ENCODE data around the gene BMP7.

The BMP7 gene

DNA sequence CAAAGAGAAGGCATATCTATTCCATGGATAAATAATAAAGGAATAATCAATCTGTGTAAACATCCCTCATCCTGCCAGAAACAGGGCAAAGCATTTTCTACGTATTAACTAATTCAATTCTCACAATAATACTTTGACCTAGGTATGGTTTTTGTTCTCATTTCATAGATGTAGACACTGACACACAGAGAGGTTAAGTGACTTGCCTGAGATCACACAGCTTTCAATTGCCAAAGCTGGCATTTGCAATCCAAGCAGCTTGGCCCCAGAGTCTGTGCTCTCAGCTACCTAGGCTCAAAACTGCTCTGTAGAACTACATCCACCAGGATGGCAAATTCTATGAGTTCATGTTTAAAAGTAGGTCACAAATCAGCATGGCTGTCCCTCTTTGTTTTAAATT is 124.9 kb downstream of the BMP7 start:
- no peak for DNase-seq

DNA sequence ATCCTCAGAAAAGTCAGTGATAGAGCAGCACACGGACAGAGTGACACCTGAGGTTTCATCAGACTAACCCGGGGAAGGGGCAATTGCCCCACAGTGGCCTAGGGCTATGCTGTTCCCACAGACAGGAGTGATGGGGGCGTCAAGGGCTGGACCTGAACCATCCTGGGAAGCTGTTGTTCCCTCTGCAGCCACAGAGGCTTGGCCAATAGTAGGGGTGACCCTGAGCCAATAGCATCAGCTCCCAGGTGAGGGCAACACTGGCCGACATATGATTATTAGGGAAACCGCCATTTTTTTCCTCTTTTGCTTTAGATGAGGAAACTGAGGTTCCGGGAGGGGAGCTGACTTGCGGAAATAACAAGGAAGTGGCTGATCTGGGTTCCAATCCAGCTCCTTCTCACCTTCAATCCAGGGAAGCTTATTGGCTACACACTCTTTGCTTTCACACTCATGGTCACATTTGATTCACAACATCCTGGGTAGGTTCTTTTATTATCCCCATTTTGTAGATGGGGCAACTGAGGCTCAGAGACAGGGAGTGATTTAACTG is 126.0 kb downstream of the BMP7 start:
- DNase-seq = no peak

DNA sequence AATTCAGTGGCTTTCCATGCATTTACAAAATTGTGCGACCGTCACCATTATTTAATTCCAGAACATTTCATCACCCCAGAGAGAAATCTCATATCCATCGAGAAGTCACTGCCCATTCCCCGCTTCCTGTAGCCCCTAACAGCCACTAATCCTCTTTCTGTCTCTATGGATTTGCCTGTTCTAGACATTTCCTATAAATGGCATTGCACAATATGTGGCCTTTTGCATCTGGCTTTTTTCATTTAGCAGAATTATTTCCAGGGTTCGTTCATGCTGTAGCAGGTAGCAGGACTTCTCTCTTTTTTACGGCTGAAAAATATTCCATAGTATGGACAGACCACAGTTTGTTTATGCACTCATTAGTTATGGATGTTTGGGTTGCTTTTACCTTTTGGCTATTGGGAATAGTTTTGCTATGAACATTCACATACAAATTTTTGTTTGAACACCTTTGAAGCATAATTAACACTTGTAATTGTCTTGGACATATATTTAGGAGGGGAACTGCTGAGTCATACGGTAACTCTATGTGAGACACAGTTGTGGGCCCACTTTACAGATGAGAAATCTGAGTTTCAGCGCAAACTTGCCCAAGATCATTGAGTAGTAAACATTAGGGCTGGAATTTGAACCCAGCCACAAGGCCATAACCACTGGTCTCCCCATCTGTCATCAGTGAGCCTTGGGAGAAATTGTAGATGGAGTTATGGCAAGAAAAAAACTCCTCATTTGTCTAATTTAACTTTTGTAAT is 126.9 kb downstream of the BMP7 start:
- no peak for DNase-seq

DNA sequence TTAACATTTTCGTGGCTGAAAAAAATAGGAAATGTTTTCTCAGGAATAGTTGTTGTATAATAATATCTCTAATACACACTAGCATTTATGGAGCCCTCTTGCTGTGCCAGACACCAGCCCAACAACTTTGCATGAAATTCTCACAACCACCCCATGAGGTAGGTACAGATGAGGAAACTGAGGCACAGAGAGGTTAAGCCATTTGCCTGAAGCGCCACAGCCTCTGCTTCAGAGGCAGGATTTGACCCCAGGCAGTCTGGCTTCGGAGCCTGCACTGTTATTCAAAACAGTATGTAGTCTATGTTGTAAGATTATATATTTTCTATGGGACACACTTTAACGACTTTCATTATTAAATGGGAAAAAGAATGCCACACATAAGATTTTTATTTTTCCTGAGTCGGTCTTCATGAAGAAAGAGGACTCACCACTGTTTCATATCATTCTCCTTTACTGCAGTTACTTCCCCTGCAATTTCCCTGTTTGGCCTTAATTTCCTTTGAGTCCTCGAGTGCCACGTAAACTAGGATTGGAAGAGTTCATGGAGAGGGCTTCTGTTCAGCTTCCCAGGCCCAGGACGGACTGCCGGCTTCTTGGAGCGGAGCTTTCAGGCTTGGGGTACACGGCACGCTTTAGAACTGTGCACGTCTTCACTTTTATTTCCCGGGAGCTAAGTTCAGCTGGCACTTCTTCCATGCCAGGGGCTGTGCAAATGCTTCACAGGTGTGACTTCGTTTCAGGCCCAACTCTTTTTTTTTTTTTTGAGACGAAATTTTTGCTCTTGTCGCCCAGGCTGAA is 128.0 kb downstream of the BMP7 start:
- DNase-seq = no peak

DNA sequence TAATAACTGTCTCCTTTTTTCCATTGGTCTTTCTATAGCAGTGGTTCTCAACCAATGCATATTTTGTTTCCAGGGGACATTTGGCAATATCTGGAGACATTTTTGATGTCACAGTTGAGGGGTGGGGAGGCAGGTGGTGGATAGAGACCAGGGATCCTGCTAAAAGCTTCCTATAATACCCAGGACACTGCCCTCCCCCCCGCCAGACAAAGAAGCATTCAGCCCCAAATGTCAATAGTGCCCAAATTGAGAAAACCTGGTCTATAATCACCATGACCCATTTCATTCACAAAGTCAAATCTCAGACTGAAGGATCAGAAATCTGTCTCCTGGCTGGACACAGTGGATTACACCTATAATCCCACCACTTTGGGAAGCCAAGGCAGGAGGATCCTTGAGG is 128.8 kb downstream of the BMP7 start:
- no peak for DNase-seq

DNA sequence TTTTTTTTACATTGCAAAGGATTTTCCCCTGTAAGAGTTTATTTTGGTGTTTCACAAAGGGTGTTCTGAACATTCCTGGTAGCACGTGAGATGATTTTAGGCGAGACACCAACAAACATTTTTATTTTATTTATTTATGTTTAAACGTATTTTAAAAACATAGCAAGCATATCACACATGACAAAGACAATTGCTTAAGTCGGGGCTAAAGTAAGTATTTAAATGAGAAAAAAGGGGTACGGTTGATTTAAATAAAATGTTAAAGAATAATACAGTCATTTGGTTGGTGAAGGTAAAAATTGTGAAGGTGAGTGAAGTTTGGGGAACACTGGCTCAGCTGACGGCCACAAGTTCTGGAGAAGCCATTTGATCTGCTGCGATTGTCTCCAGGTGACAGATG is 129.7 kb downstream of the BMP7 start:
- DNase-seq = no peak

DNA sequence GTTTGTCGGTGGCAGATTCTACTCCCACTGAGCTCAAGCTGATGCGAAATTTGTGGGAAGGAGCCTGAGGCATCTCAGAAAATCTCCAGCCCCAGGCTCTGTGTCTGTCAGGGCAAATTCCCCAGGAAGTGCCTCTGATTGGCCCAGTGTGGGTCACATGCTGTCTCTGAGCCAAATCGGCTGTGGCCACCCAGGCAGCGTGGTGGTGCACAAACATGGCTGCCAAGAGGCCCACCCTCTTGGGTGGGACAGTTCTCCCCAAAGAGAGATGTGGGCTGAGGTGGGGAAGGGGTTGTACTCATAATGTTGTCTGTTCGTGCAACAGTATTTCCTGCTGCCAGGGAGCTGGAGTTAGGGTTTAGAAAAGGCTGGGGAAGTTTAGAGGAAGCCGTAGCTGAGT is 130.6 kb downstream of the BMP7 start:
- no peak for DNase-seq

DNA sequence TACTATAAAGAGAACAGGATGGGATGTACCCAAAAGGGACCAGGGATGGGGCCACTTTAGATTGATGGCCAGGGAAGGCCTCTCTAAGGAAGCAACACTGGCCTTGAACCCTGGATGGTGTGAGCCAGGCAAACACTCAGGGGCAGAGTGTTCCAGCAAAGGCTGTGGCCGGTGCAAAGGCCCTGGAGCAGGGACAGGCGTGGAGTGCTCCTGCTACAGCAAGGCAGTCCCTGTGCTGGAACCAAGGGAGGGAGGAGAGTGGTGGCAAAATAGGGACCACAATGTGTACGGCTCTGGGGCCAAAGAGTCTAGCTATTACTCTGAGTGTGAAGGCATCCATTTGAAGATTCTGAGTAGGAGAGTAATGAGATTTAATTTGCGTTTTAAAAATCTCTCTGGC is 131.6 kb downstream of the BMP7 start:
- no peak for DNase-seq

DNA sequence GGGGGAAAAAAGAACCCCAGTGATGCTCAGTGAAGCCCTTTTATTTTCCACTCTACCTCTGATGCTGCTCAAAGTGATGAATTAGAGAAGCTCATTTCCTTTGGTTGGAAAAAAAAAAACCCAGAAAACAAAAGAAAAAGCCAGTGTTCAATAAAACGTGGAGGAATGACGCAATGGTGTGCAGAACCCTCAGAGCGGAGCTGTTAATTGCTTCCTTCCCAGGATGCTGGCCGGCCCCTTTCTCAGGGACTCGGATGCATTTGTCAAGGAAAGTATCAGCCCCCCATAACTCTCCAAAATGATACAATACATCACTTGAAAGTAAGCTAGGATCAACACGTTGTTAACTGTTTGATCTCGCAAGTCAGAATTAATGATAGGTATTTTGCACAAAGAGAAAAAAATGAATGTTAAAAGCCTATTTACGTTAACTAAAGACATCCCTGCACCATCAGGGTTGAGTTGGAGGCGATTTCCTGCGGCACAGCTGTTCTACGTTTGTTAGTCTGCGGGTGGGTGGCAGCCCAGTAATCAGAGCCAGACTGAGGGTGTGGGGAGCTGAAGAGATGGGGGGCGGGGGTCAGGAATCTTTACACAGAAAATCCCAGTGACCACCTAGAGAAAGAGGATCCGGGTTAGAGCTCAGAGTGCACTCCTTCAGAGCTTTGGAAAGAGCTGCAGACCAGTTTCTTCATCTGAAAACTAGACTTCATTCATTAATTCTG is 132.4 kb downstream of the BMP7 start:
- no peak for DNase-seq

DNA sequence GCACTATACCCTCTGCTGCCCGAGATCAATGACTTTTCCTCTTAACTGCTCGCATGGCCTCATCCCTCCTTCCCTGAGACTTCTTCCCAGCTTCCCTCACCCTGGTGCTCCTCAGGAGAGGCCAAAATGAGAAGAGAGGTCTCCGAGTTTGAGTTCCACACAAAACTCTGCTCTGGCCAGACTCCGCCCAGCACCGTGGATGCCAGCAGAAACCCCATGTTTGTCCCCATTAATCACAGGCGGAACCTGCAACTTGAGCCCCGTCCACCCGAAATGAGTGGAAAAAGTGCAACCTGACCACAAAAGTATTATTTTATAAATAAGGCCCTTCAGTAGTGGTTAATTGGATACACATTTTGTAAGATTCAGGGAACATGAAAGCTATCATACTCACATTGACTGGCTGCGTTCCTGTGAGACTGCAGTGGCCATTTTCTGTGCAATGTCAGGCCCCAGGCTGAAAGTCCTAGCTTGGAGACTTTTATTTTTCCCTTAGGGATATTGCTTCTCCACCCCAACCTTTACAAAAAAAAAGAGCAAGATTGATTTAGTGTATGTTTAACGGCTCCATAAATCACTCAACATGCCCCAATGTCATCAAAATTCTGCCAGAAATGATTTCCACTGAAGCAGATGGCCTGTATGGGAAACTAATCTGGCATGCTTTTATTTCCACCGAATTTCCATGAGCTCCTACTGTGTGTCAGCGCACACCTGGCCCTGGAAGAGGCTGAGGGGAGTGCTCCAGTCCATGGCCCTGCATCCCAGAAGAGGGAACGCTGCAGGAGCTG is 134.6 kb downstream of the BMP7 start:
- no peak for DNase-seq

DNA sequence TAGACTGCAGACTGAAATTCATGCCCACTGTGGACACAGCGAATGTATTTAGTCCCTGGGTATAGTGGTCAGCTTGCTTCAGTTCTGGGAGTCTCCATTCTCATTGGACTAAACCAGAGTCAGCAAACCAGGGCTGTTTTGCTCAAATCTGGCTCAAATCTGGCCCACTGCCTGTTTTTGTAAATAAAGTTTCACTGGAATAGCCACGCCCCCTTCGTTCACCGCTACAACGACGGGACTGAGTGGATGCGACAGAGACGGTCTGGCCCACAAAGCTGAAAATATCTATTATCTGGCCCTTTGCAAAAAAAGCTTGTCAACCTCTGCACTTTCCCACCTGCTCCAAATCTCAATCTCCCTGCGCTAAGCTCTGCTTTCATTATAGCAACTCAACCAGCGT is 135.4 kb downstream of the BMP7 start:
- DNase-seq = no peak

DNA sequence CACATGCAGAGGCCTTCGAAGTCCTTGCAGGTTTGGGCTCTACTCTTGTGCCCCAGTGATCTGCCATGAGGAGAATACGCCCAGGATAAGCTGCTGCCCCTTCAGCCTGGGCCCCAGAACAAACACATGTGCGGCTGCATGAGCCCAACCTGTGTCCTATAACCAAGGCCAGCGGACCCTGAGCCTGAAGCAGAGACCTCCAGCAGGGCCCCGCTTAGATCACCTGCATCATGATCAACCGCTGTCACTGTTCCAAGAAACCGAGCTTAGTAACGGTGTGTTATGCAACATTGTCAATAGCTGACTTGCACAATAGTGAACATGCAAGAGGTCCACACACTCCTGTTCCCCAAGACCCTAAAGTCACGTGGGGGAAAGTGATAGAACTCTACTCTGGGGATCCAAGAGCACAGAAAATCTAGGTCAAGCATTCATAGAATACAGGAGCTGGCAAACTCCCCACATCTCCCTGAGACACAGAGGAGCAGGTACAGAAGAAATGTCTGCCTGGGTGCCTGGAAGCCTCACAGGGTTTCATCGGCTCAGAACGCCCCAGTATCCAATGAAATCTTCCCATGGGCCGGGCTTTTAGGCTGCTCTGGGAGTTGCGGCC is 136.2 kb downstream of the BMP7 start:
- no peak for DNase-seq

DNA sequence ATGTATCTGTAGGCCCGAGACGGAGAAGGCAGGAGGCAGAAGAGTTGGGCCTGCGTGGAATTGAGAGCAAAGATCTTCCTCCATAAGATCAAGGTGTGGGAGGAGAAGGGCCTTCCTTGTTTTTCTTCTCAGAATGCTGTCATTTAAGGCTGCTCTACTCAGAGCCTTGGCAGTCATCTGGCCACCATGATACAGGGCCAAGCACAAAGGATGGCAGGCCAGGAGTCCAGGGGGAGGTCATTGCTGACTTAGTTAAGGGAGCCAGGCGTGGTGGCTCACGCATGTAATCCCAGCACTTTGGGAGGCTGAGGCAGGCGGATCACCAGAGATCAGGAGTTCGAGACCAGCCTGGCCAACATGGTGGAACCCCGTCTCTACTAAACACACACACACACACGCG is 137.1 kb downstream of the BMP7 start:
- DNase-seq = no peak

DNA sequence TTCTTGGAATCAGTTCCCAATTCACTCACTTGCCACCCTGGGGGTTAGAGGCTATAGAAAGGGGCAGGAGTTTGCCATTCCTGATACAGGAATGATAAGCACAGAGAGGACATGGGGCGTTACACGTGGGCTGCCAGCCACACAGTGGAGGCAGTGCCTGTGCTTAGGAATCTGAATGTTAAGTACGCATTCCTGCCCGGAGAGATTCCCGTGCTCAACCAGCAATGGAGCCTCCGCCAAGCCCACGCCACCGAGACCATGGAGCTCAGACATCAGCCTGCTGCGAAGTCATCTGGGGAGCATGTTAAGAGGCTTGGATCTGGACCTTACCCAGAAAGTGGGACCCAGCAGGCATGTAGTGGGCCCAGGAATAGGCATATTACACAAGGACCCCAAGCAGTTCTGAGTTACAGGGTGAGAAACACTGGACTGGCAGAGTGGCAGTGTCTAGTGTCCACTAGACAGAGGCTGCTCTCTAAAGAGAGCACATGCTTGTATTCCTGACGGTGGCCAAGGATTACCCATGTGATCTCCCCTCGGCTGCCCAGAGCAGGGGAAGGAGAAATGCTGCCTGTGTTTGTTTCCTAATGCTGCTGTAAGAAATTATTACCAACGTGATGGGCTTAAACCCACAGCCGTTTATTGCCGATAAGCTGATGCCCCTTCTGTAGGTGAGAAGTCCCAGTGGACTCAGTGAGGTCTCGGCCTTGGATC is 138.2 kb downstream of the BMP7 start:
- DNase-seq = no peak

DNA sequence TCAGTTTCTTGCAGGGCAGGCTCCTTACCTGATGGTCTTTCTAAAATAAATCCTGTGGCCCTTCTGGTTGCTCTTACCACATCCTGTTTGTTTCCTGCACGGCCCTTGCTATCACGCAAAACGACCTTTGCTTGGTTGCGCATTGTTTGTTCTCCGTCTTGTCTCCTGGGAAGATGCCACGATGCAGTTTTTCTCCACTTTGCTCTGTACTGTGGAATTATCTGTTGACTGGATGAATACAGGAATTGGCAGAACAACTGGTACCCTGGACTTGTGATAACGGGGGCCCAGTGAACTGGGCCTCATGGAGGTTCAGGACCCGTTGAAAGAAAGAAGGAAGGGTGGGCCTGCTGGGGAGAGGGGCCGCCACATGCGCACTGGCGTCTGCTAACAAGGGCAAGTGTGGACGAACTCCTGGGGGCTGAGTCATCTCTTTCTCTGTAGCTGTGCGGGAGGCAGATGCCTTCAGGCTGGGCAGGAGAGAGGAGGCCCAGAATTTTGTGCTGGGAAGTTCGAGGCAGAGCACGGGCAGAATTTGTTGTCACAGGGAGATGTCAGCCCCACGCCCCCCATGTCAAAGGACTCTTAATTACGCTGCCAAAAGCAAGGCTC is 139.9 kb downstream of the BMP7 start:
- DNase-seq = no peak

DNA sequence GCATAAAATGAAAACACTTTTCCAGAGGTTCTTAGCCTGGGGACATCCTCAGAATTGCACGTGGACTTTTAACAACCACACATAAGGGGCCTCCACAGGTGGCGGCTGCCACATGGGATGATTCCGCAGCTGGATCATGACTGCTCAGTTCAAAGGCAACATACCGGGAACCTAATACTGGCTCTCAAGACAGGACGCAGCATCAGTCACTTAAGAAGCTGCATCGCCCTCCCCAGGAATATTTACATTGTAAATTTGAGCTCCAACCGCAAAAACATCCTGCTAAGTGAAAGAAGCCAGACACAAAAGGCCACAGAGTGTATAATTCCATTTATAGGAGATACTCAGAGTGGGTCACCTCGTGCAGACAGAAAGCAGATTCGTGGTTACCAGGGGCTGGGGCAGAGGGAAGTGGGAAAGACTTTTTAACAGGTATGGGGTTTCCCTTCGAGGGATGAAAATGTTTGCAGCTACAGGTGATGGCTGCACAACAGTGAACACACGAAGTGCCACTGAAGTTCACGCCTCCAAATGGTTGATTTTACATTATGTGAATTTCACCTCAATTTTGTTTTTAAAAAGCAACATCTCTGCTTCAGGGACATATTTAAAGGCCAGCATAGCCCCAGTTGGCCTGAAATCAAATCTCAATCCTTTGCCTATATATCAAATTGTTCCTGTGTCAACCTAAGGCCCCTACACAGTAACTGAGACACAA is 141.5 kb downstream of the BMP7 start:
- no peak for DNase-seq

DNA sequence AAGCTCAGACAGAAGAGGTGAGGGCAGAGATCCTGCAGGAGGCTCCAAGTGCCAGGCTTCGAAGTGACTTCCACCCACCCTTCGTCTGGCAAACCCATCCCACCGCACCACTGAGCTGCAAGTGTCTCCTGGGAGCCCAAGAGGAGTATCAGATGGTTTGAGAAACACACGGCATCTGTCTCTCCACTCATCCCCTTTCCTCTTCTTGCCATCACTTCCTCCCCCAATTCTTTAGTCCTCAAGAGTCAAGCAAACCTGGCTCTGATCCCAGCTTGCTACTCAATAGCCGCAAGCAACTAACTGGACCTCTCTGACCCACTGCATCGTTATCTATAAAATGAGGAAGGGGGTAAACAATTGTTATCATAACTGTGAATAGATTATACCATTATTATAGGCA is 142.1 kb downstream of the BMP7 start:
- DNase-seq = no peak

DNA sequence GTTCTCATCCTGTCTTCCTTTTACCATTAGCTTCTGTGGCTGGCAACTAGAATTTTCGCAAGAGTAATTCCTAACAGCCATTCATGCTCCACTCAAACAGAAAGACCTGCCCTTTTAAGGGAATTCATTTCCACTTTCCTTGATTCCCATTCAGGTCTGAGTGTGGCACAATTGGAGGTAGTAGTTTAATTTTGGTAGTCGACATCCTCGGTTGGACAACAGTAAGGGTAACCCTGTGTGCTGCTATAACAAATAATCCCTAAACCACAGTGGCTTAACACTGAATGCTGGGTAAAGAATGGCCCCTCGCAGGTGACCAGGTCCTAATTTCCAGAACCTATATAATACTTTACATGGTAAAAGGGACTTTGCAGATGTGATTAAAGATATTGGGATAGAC is 142.9 kb downstream of the BMP7 start:
- DNase-seq = no peak

DNA sequence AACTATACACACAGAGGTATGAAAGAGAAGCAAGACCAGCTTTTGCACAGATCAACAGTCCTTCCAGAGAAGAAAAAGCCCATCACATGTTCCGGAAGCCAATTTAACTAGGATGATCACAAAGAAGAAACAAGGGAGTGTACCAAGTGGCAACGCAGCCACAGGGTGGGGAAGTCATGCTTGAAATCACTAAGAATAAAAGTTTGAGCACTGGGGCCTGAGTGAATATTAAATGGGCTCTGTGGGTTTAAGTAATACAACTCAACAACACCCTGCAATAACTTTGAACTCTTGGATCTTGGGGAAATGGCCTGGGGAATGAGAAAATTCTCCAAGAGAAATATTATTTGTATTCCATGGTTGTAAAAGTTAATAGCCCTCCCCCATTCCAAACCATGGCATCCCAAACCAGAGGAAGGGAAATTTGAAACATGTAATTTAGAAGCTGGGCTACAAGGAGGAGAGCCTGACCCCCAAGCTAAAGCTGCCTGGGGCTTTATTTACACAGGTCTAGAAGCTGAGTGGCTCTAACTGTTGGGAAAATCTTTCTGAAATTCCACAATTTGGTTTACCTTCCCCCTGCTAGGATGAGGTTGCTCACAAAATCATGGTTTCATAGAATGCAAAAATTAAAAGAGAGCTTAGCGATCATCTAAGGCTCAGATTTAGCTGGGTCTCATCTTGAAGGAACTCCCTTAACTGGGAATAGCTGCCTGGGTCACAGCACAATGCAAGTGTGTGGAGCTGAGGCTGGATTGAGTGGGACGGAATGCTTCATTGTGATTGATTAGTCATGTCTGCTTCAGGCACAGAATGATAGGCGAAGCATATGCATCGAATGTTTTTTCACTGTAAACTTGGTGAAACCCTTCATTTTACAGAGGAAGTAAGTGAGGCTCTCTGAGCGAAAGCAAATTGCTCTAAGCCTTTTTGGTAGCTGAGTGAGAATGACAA is 143.6 kb downstream of the BMP7 start:
- DNase-seq = no peak
